Astrocyte of the spinal cord (primary cell): ENCODE results near the gene PPP2R5A.

ENCODE experiments used
- DNase-seq: peaks from one replicate; pipeline ENCODE4 v3.0.0; 2011; ENCODE audit warnings: low read depth, low spot score
- H3K4me3 ChIP-seq: 2 replicates; pipeline ENCODE4 v1.5.1; 2011; ENCODE audit warnings: low read depth, mild to moderate bottlenecking, low read length, moderate library complexity
- CTCF ChIP-seq: IDR thresholded peaks from 2 replicates; pipeline ENCODE4 v1.5.1; 2012; ENCODE audit warnings: low read depth, mild to moderate bottlenecking, low read length, inconsistent platforms
- in situ Hi-C: cut with HindIII; loops from 2 replicates; pipeline ENCODE4 v1.10.0; 2017; ENCODE audit warnings: low sequenced_read_pairs

PPP2R5A gene

GRCh38 chr1:212254853-212255363, 30.3 kb upstream of the PPP2R5A start:
- H3K4me3 ChIP-seq, result no peak overlapping the region
- in situ Hi-C loops, result no loop called here
- no peak for DNase-seq
- no peak for TF ChIP-seq CTCF

- DNase-seq, result no peak
- no peak overlapping the region for H3K4me3 ChIP-seq
- no peak for TF ChIP-seq CTCF
- in situ Hi-C loops, result no loop called here
Observed at GRCh38 chr1:212255705-212256307, 29.4 kb upstream of the PPP2R5A start.

GRCh38 chr1:212256369-212256768, 28.8 kb upstream of the PPP2R5A start:
- in situ Hi-C loops, result no loop called here
- no peak for DNase-seq
- no peak overlapping the region for H3K4me3 ChIP-seq
- TF ChIP-seq CTCF, result no peak

GRCh38 chr1:212257157-212257556, 28.1 kb upstream of the PPP2R5A start:
- TF ChIP-seq CTCF, result no peak
- in situ Hi-C loops, result no loop called here
- DNase-seq, result no peak
- no peak overlapping the region for H3K4me3 ChIP-seq

- TF ChIP-seq CTCF, result no peak
- in situ Hi-C loops, result no loop called here
- no peak for DNase-seq
- H3K4me3 ChIP-seq, result no peak overlapping the region
Observed at GRCh38 chr1:212259693-212260480, 25.3 kb upstream of the PPP2R5A start.

- DNase-seq, result no peak
- H3K4me3 ChIP-seq, result no peak overlapping the region
- in situ Hi-C loops, result no loop called here
- TF ChIP-seq CTCF, result no peak
Observed at GRCh38 chr1:212260557-212261355, 24.5 kb upstream of the PPP2R5A start.
